ENCODE data around the gene MPPE1. TPM values are rescaled to one million over a fixed set of nuclear protein-coding genes. Genes with fewer than 3 reads are reported as not detected.

The MPPE1 gene
- total and polyA plus RNA-seq, 10 of the 15 experiments (the other 5 are each of a cell fraction or from before 2014, with no cell fraction given), result 13.8 to 34.5 (median 27.6) TPM

GRCh38 chr18:11947214-11948191, 39.4 kb upstream of the MPPE1 start (continued):
- TF ChIP-seq TBL1XR1 (IDR thresholded peaks at IDR 0.05; ENCODE audit: low read depth, low read length), result 0 out of 2 replicates have a peak, but pooled peaks have one; percentile 13
- TF ChIP-seq MLLT1 (IDR thresholded peaks at IDR 0.05), result no peak
- no peak for TF ChIP-seq EED (IDR thresholded peaks at IDR 0.05; ENCODE audit: low read depth)
- peak; percentile 53; the same call in 1 of the 2 replicates for TF ChIP-seq ZBTB40 (IDR thresholded peaks at IDR 0.05; ENCODE audit: borderline replicate concordance)
- TF ChIP-seq CEBPB (IDR thresholded peaks at IDR 0.05; ENCODE audit: borderline replicate concordance in 1 of 2, low read depth in 2 of 2, low read length in 2 of 2), result no peak
- TF ChIP-seq NFYB (IDR thresholded peaks at IDR 0.05; ENCODE audit: insufficient read depth, low read depth, low read length), result no peak
- TF ChIP-seq SMAD1 (IDR thresholded peaks at IDR 0.05; ENCODE audit: low read depth, partially characterized antibody), result no peak
- no peak for TF ChIP-seq HDAC6 (IDR thresholded peaks at IDR 0.05; ENCODE audit: unreplicated experiment)
- no peak for TF ChIP-seq SREBF1 (IDR thresholded peaks at IDR 0.05; ENCODE audit: low read length)
- no peak for TF ChIP-seq TCF3 (IDR thresholded peaks at IDR 0.05; ENCODE audit: borderline replicate concordance, insufficient read depth, low read depth, low read length)
- TF ChIP-seq SP1 (IDR thresholded peaks at IDR 0.05; ENCODE audit: low read depth, low read length), result peak; percentile 71
- TF ChIP-seq IRF3 (IDR thresholded peaks at IDR 0.05), result no peak
- TF ChIP-seq ZSCAN29 (IDR thresholded peaks at IDR 0.05), result peak; percentile 83
- no peak for TF ChIP-seq TCF7 (IDR thresholded peaks at IDR 0.05; ENCODE audit: borderline replicate concordance)
- TF ChIP-seq EGR1 (IDR thresholded peaks at IDR 0.05; ENCODE audit: borderline replicate concordance in 1 of 2, low read depth in 2 of 2, low read length in 2 of 2), result peak in 1 of 2 experiments; percentile 36; a peak in 1 of 3 replicates
- peak; percentile 86 for TF ChIP-seq YY1 (IDR thresholded peaks at IDR 0.05; ENCODE audit: low read depth, low read length)
- no peak for TF ChIP-seq USF2 (IDR thresholded peaks at IDR 0.05; ENCODE audit: borderline replicate concordance, low read depth, low read length)
- TF ChIP-seq ZNF274 (IDR thresholded peaks at IDR 0.05; ENCODE audit: insufficient read depth, insufficient read length), result no peak
- TF ChIP-seq CBX5 (IDR thresholded peaks at IDR 0.05; ENCODE audit: low read depth), result peak; percentile 57; the same call in 1 of the 2 replicates
- TF ChIP-seq SIN3A (IDR thresholded peaks at IDR 0.05; ENCODE audit: low read depth, low read length), result no peak
- TF ChIP-seq EZH2 (IDR thresholded peaks at IDR 0.05; ENCODE audit: borderline replicate concordance, control insufficient read depth, low read depth, low read length), result no peak

Data from GM12878 (cell line).